Stimulated activated CD8-positive, alpha-beta memory T cell treated with anti-CD3 and anti-CD28 coated beads, Interleukin-7, amount 100 ng/mL, for 1 hour (primary cell): ENCODE results near the gene EFNA4.

ENCODE experiments used
- DNase-seq, 2 donors: peaks; one replicate each; pipeline ENCODE4 v3.0.0-alpha.2; 2020; ENCODE audit warnings: low read depth in 2 of 2

The EFNA4 gene, protein sequence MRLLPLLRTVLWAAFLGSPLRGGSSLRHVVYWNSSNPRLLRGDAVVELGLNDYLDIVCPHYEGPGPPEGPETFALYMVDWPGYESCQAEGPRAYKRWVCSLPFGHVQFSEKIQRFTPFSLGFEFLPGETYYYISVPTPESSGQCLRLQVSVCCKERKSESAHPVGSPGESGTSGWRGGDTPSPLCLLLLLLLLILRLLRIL

DNA sequence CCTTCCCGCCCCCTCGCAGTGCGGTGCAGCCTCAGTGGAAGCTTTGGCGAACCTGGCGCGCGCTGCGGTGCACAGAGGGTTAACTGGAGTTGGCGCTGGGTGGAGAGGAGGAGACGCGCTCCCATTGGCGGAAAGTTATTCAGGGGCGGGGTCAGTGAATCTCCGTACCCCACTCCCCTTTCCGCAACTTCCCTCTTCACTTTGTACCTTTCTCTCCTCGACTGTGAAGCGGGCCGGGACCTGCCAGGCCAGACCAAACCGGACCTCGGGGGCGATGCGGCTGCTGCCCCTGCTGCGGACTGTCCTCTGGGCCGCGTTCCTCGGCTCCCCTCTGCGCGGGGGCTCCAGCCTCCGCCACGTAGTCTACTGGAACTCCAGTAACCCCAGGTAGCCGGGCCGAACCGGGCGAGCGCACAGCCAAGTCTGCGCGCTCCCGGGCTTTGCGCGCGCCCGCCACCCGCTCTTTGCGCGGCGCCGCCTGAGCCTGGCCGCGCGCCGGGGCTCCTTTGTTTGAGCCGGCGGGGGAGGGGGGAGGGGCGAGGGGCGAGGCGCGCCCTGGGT is at the start of gene EFNA4:
EFNA4 (plus strand) TSS at position 191 of the 561 bp plus-strand sequence; CDS start at position 275, 84 bp downstream.
- DNase-seq: peak; percentile 58 to 66

DNA sequence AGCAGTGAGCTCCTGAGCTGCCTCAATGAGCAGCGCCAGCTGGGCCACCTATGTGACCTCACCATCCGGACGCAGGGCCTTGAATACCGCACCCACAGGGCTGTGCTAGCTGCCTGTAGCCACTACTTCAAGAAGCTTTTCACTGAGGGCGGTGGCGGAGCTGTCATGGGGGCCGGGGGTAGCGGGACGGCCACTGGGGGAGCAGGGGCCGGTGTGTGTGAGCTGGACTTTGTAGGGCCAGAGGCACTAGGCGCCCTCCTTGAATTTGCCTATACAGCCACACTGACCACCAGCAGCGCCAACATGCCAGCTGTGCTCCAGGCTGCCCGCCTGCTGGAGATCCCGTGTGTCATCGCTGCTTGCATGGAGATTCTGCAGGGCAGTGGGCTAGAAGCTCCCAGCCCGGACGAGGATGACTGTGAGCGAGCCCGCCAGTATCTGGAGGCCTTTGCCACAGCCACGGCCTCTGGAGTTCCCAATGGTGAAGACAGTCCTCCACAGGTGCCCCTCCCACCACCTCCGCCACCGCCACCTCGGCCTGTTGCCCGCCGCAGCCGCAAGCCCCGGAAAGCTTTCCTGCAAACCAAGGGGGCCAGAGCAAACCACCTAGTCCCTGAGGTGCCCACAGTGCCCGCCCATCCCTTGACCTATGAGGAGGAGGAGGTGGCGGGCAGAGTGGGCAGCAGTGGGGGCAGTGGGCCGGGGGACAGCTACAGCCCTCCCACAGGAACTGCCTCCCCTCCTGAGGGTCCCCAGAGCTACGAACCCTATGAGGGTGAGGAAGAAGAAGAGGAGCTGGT is 48.6 kb upstream of the EFNA4 start:
- no peak for DNase-seq

DNA sequence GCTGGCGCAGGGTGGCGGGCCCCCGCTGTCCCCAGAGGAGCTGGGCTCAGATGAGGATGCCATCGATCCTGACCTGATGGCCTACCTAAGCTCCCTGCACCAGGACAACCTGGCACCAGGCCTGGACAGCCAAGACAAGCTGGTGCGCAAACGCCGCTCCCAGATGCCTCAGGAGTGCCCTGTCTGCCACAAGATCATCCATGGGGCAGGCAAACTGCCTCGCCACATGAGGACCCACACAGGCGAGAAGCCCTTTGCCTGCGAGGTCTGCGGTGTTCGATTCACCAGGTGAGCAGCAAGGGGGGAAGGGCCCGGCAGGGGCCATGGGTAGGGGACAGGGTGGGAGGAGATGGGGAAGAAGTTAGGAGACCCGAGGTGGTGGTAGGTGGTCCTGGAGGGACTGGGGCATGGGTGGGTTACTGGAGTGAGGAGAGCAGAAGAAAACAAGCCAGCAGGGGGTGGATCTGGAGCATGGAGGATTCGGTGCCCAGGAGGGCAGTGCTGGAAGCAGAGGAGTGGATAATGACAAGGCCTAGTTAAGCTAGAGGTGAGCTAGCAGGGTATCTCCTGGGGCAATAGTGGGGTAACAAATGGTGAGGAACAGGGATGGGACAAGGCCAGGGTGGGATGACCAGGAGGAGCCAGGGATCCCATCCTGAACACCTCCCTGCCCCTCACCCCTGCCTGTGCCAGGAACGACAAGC is 47.9 kb upstream of the EFNA4 start:
- no peak for DNase-seq

GRCh38 chr1:155016231-155016831 is 47.2 kb upstream of the EFNA4 start:
- no peak for DNase-seq

DNA sequence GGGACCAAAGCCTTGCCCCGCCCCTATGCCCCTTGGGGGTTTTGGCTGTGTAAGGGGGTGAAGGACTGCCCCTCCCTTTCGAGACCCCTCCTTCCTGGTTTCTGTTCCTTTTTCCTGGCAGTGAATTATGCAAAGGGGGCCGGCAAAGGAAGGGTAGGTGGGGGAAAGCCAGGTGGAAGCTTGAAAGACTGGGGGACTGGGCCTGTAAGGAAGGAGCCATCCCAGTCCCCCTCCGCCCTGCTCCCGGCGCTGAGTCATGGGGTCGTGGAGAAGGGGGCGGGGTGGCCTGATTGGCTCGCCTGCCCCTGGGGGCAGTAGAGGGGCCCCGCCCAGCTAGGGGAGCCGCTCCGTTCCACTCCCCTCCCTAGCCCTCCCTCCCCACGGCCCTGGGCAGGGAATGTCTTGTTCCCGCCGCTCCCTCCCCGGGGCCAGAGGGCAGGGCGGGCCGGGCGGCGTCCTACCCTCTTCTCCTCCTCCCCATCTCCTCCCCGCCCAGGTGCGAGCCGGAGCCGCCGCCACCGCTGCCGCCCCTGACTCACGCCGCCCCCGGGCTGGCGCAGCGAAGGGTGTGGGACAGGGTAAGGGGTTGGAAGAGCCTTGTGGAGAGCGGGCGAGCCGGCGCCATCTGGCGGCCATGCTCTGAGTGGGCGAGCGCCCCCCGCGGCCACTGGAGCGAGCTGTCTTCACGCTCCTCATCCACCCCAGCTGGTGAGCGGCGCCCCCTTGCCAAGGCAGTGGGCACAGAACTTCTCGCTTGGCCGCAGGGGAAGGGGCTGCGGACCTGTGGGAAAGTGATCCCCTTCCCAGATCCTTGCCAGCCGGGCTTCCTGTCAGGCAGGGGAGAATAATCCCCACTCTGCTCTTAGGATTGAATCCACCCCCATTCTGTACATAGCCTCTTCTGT is 46.2 kb upstream of the EFNA4 start:
- peak; percentile 72 to 77 for DNase-seq

DNA sequence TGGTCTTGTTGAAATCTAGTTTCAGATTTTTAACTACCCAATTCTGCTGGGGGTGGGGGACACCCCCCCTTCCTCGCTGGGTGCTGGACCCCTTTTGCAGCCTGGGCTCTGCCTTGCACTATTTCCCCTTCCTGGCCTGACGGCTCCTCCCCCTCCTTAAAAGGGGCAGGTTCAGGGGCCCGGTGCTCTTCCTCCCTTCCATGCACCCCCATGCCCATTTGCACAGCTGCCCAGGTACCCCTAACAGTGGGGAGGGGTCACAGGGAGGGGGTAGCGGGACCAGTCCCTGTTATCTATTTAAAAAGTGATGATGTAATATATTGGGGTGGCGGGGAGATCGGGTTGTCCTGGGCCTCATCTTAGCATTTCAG is 45.6 kb upstream of the EFNA4 start:
- DNase-seq: no peak

- DNase-seq: no peak
Measured at GRCh38 chr1:155018617-155019348, 44.8 kb upstream of the EFNA4 start.

DNA sequence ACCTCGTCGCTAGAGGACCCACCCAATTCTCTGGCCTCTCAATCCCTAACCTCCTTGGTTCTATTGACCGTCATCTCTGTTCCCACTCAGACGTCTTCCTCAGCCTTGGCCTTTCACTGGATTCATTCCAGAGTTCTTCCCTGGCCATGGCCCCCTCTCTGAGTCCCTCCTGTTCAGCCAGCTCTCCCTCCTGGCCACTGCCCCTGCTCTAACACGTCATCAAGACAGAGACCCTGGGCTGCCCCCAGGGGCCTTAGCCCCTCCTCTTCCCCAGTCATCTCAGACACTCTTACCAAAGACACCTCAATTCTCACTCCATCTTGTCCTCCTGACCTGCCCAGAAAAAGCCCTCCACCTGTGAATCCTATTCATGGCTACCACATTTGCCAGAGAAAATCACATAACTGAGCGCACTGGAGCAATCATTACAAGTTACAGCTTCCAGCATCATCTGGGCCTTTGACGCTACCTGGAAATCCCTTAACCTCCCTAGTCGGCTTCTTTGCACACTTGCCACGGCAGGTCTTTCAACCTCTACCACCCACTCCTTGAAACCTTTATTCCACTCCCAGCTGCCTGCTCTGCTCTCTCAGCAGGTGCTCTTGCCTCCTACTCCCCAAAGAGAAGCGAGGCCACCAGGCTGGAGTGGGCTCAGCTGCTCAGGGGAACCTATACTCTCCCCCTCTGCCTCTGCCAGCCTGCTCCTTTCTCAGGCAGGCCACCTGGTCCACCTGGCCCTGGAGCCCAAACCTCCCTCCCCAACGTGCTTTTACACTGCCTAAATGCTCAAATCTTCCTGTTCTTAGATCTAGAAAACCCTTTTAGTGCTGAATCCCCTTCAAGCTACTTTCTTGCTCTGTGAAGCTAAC is 43.9 kb upstream of the EFNA4 start:
- DNase-seq: no peak

GRCh38 chr1:155022136-155022926 is 41.2 kb upstream of the EFNA4 start:
- DNase-seq: no peak

DNA sequence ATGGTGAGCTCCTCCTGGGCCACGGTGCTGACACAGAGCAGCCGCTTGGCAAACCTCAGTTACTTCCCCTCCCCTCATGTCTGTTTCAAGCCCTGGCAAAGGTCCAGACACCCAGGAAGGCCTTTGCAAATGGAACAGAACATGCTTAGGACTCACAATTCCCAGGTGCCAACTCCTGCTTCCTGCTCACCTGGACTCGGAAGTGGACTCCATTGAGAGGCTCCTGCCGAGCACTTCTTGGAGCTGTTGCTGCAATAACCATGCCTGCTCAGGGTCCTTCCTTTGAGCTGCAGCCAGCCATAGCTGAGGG is 40.7 kb upstream of the EFNA4 start:
- DNase-seq: no peak

GRCh38 chr1:155023627-155024026 is 39.9 kb upstream of the EFNA4 start:
- DNase-seq: no peak

DNA sequence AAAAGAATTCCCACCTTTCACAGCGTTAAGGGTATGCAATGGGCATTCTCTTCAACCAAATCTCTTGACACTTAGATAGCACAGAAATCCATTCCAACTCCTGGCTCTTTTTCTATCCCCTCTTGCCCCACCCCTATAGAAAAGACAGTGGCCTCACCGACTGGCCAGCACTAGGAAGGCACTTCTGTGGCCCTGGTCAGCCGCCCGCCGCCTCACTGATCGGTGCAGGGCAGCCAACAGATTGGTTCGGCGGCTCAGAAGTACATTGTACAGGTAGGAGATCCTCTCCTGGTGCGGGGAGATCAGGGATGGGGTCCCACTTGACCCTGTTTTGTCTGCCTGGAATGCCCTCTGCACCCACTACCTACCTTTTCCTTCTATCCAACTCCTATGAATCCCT is 39.2 kb upstream of the EFNA4 start:
- no peak for DNase-seq

GRCh38 chr1:155026154-155026553 is 37.4 kb upstream of the EFNA4 start:
- DNase-seq: no peak

- no peak for DNase-seq
Measured at GRCh38 chr1:155026588-155026987, 37.0 kb upstream of the EFNA4 start.

GRCh38 chr1:155029513-155030242 is 33.9 kb upstream of the EFNA4 start:
- no peak for DNase-seq

DNA sequence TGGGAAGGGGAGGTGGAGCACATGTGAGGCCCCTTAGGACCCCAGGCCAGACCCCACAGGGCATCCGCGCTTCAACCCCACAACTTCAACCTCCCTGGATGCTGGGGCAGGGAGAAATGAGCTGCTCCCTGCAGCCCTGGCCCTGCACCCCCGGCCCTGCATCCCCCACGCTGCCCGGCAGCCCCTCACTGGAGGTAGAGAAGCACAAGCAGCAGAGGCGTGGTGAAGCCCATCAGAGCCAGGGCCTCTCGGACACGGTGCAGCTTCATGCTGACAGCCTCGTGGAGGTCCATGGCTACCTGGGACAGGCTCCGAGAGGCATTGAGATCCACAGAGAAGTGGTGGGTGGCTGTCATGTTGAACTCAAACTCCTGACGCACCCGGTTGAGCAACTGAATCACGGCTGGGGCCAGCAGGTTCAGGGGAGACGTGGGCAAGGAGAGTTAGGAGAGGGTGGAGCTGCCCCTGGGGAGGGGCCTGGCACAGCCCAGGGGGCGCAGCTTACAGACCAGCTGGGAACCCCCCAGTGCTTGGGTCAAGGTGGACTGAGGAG is 33.2 kb upstream of the EFNA4 start:
- no peak for DNase-seq

DNA sequence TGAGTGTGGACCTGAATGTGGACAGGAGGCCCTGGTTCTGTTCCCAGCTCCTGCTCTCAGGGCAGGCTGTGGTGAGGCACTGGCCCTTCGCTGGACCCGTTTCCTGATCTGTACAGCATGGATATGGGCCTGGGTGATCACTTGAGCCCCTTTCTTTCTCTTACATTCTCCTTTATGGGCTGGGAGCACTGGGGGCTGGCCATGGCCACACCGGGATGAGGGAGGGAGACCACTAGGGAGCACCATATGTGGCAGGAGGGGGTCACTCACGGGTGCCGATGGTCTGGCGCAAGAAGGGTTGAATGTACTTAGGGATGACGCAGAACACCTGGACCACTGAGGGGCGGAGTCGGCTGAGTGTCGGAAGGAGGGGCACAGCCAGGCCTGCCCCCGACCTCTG is 32.6 kb upstream of the EFNA4 start:
- DNase-seq: no peak

- DNase-seq: no peak
Measured at GRCh38 chr1:155032886-155033285, 30.7 kb upstream of the EFNA4 start.
